GM19438 (cell line): ENCODE results near the gene ARHGAP23.
"Not testable (repeated sequence)": the region's sequence is repeated elsewhere in the genome, so short reads cannot be mapped to it uniquely, and the experiment has no call there.

Source experiments
- ATAC-seq: cut with Tn5 transposase; IDR thresholded peaks from one replicate; pipeline ENCODE4 v1.9.1; 2021; ENCODE audit warnings: low read depth; ENCODE audit not compliant: unreplicated experiment

The ARHGAP23 gene

GRCh38 chr17:38460716-38461630 is 32.7 kb downstream of the ARHGAP23 start:
- no peak for ATAC-seq

GRCh38 chr17:38461683-38462082 is 33.4 kb downstream of the ARHGAP23 start:
- ATAC-seq = no peak

- ATAC-seq = no peak
Measured at GRCh38 chr17:38463451-38463858, 35.2 kb downstream of the ARHGAP23 start.

GRCh38 chr17:38464251-38464722 is 36.0 kb downstream of the ARHGAP23 start:
- ATAC-seq = no peak

- no peak for ATAC-seq
Measured at GRCh38 chr17:38464723-38465390, 36.6 kb downstream of the ARHGAP23 start.

GRCh38 chr17:38465391-38466345 is 37.4 kb downstream of the ARHGAP23 start:
- no peak for ATAC-seq

GRCh38 chr17:38466346-38467315 is 38.4 kb downstream of the ARHGAP23 start:
- no peak for ATAC-seq

- no peak for ATAC-seq
Measured at GRCh38 chr17:38467491-38467890, 39.2 kb downstream of the ARHGAP23 start.

- ATAC-seq = no peak
Measured at GRCh38 chr17:38469875-38470274, 41.6 kb downstream of the ARHGAP23 start.

- ATAC-seq = not testable (repeated sequence)
Measured at GRCh38 chr17:38471253-38471652, 43.0 kb downstream of the ARHGAP23 start.

GRCh38 chr17:38474666-38475065 is 46.4 kb downstream of the ARHGAP23 start:
- ATAC-seq = not testable (repeated sequence)

GRCh38 chr17:38476549-38476948 is 48.3 kb downstream of the ARHGAP23 start:
- ATAC-seq = no peak

GRCh38 chr17:38477417-38477816 is 49.2 kb downstream of the ARHGAP23 start:
- not testable (repeated sequence) for ATAC-seq

GRCh38 chr17:38477951-38478350 is 49.7 kb downstream of the ARHGAP23 start:
- not testable (repeated sequence) for ATAC-seq

GRCh38 chr17:38478667-38479066 is 50.4 kb downstream of the ARHGAP23 start:
- not testable (repeated sequence) for ATAC-seq

- ATAC-seq = not testable (repeated sequence)
Measured at GRCh38 chr17:38482039-38482699, 53.9 kb downstream of the ARHGAP23 start.

GRCh38 chr17:38482700-38483043 is 54.4 kb downstream of the ARHGAP23 start:
- not testable (repeated sequence) for ATAC-seq

- not testable (repeated sequence) for ATAC-seq
Measured at GRCh38 chr17:38484242-38485145, 56.2 kb downstream of the ARHGAP23 start.
